HCT116 (cell line): ENCODE results near the gene MIEF1. TPM values are rescaled to one million over a fixed set of nuclear protein-coding genes. Genes with fewer than 3 reads are reported as not detected.

Experiments
- ATAC-seq: fragments of 200-7000 bp; cut with Tn5 transposase; 2 replicates; pipeline ENCODE4 v1.9.1; 2020; ENCODE audit warnings: mild to moderate bottlenecking, moderate library complexity
- BruUV-seq: library from RNA; stranded (reverse); fragments of 400-500 nt; replicated peaks from 2 replicates; lab custom pipeline; 2021; lab: Mats Ljungman, UMichigan
- CTCF ChIA-PET: fragments of 300-600 bp; sonication (Branson Sonifier 250); formaldehyde crosslinking; loops from one replicate; lab custom pipeline; 2021; ENCODE audit warnings: antibody characterized with exemption; lab: Charles Lee
- POLR2A ChIA-PET: fragments of 300-600, 350-600 bp; sonication (Branson Sonifier 250); formaldehyde crosslinking; loops from one replicate; lab custom pipeline; 2021; ENCODE audit warnings: antibody characterized with exemption; lab: Charles Lee
- RAD21 ChIA-PET, 2 experiments: fragments of 300-600 bp; sonication (Branson Sonifier 250); formaldehyde crosslinking; loops; one replicate each; lab custom pipeline; 2023; ENCODE audit warnings: low total read pairs in 2 of 2; ENCODE audit not compliant: uncharacterized antibody in 2 of 2, unreplicated experiment in 2 of 2, low non-redundant PET in 1 of 2; lab: Charles Lee
- DNase-seq: peaks from one replicate; pipeline ENCODE4 v3.0.0-alpha.2; 2010; ENCODE audit warnings: low read depth, low spot score
- H2AFZ ChIP-seq: fragments of 200-600 bp; shearing (Covaris generic), sonication (generic); 2 replicates; pipeline ENCODE4 v1.6.1; 2017; ENCODE audit warnings: low read depth, mixed run types, mixed read lengths, antibody characterized with exemption, low read length; ENCODE audit not compliant: poor library complexity, severe bottlenecking
- H3K27ac ChIP-seq: 2 replicates; pipeline ENCODE4 v1.5.1; 2012; ENCODE audit warnings: low read depth, low read length
- H3K27me3 ChIP-seq: fragments of 200-600 bp; sonication (generic); 2 replicates; pipeline ENCODE4 v1.6.1; 2016; ENCODE audit warnings: mixed run types, low read length, mixed read lengths; ENCODE audit not compliant: insufficient read depth
- H3K36me3 ChIP-seq, 2 experiments: fragments of 200-500 bp in 1 of 2; fragments of 200-600 bp in 1 of 2; sonication (Bioruptor generic) in 1 of 2; sonication (generic) in 1 of 2; 2 replicates each; pipeline versions ENCODE4 v1.5.1 to v1.6.1; 2014 to 2016; ENCODE audit warnings: low read length in 2 of 2, inconsistent platforms in 1 of 2, mixed read lengths in 1 of 2, mixed run types in 1 of 2; ENCODE audit not compliant: insufficient read depth in 2 of 2, control insufficient read depth in 1 of 2
- H3K4me1 ChIP-seq, 2 experiments: fragments of 200-600 bp in 1 of 2; sonication (generic) in 1 of 2; 2 replicates each; pipeline versions ENCODE4 v1.5.1 to v1.6.1; 2012 to 2017; ENCODE audit warnings: low read length in 2 of 2, inconsistent platforms in 1 of 2, mild to moderate bottlenecking in 1 of 2, mixed read lengths in 1 of 2, mixed run types in 1 of 2, moderate library complexity in 1 of 2; ENCODE audit not compliant: insufficient read depth in 2 of 2, control insufficient read depth in 1 of 2
- H3K4me2 ChIP-seq: fragments of 200-600 bp; sonication (generic); 2 replicates; pipeline ENCODE4 v1.6.1; 2017; ENCODE audit warnings: mixed run types, low read length, mixed read lengths
- H3K4me3 ChIP-seq, 2 experiments: fragments of 200-600 bp in 1 of 2; sonication (generic) in 1 of 2; replicated peaks in 1 of 2; 2 replicates each; pipeline ENCODE4 v1.5.1; 2011 to 2016; ENCODE audit warnings: low read length in 2 of 2, control low read depth in 1 of 2, low read depth in 1 of 2, mild to moderate bottlenecking in 1 of 2, mixed read lengths in 1 of 2, mixed run types in 1 of 2
- H3K79me2 ChIP-seq: fragments of 200-600 bp; sonication (generic); 2 replicates; pipeline ENCODE4 v1.6.1; 2017; ENCODE audit warnings: mild to moderate bottlenecking, mixed run types, low read length, moderate library complexity, mixed read lengths; ENCODE audit not compliant: insufficient read depth
- H3K9ac ChIP-seq: fragments of 200-600 bp; sonication (generic); 2 replicates; pipeline ENCODE4 v1.6.1; 2016; ENCODE audit warnings: low read length, mixed read lengths
- H3K9me2 ChIP-seq: fragments of 200-600 bp; sonication (generic), shearing (Covaris generic); 2 replicates; pipeline ENCODE4 v1.6.1; 2017; ENCODE audit warnings: mixed run types, mild to moderate bottlenecking, moderate library complexity; ENCODE audit not compliant: insufficient read depth
- H3K9me3 ChIP-seq, 2 experiments: fragments of 200-500 bp in 1 of 2; fragments of 200-600 bp in 1 of 2; sonication (Bioruptor generic) in 1 of 2; sonication (generic) in 1 of 2; 2 replicates each; pipeline ENCODE4 v1.6.1; 2014 to 2017; ENCODE audit warnings: low read length in 2 of 2, mixed read lengths in 2 of 2, inconsistent platforms in 1 of 2, low read depth in 1 of 2, mild to moderate bottlenecking in 1 of 2, mixed run types in 1 of 2, moderate library complexity in 1 of 2; ENCODE audit not compliant: control insufficient read depth in 1 of 2, insufficient read depth in 1 of 2
- H4K20me1 ChIP-seq: fragments of 200-600 bp; sonication (generic), shearing (Covaris generic); 2 replicates; pipeline ENCODE4 v1.6.1; 2017; ENCODE audit warnings: mixed run types, mild to moderate bottlenecking, moderate library complexity; ENCODE audit not compliant: insufficient read depth
- CBX3 ChIP-seq: IDR thresholded peaks from 2 replicates; pipeline ENCODE4 v1.6.1; 2012; ENCODE audit warnings: low read depth
- ELF1 ChIP-seq: IDR thresholded peaks from 2 replicates; pipeline ENCODE4 v1.6.1; 2012; ENCODE audit warnings: low read depth, borderline replicate concordance
- EZH2 ChIP-seq: fragments of 200-600 bp; sonication (generic); IDR thresholded peaks from 2 replicates; pipeline ENCODE4 v1.6.1; 2017; ENCODE audit warnings: antibody characterized with exemption, mixed run types
- JUND ChIP-seq: IDR thresholded peaks from 2 replicates; pipeline ENCODE4 v1.6.1; 2012
- RAD21 ChIP-seq: IDR thresholded peaks from 2 replicates; pipeline ENCODE4 v1.6.1; 2012; ENCODE audit warnings: low read depth, mild to moderate bottlenecking
- ZFX ChIP-seq: fragments of 450-650 bp; IDR thresholded peaks from 2 replicates; pipeline ENCODE4 v1.6.1; 2017
- ZNF274 ChIP-seq: fragments of 200-500 bp; sonication (Bioruptor generic); IDR thresholded peaks from 2 replicates; pipeline ENCODE4 v1.6.1; 2014; ENCODE audit warnings: mild to moderate bottlenecking, low read depth, low read length, inconsistent platforms
- intact Hi-C: fragments of 100-400 bp; cut with micrococcal nuclease; formaldehyde crosslinking; loops from 2 replicates; pipeline ENCODE4 v1.10.0; 2022
- total RNA-seq: library from RNA; stranded (reverse); gene quantifications from one replicate; pipeline ENCODE4 v1.2.1, GENCODE V29; 2021; ENCODE audit not compliant: unreplicated experiment
- TF ChIP-seq, protein P1 (sequence below): IDR thresholded peaks from 2 replicates; pipeline ENCODE4 v1.6.1; 2012; ENCODE audit warnings: low read depth
- TF ChIP-seq, protein P2 (sequence below), 3 experiments: fragments of 200-600 bp in 1 of 3; sonication (generic) in 1 of 3; IDR thresholded peaks in 2 of 3; conservative IDR thresholded peaks in 1 of 3; 2 replicates each; pipeline ENCODE4 v1.5.1; 2012 to 2017; ENCODE audit warnings: low read depth in 2 of 3, low read length in 2 of 3, antibody characterized with exemption in 1 of 3, borderline replicate concordance in 1 of 3, control low read depth in 1 of 3, mild to moderate bottlenecking in 1 of 3, mixed read lengths in 1 of 3, mixed run types in 1 of 3, moderate library complexity in 1 of 3; ENCODE audit not compliant: insufficient read depth in 1 of 3
- TF ChIP-seq, protein P3 (sequence below): IDR thresholded peaks from 2 replicates; pipeline ENCODE4 v1.6.1; 2012

Gene MIEF1
- total RNA-seq, 1 experiment from 2014 or later, result 42.8 TPM

DNA sequence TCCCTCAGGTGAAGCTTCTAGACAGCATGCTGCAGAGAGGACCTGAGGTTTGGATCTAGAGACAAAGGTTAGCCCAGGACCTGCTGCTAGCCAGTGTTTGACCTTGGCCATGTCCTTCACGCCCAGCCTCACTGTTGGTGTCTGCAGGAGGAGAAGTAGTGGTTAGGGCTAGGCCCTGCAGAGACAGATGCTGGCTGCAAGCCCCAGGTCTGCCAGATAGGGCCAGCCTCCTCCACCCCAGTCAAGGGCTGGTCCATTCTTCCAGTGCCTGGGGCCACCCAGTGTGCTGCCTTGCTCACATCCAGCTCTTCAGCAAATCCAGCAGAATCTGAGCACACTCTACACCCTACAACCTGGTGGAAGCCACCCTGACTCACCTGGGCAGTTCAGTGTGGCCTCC is 21.5 kb upstream of the MIEF1 start:
- H3K79me2 ChIP-seq, result no peaks in the 10 kb centered on the region
- H2AFZ ChIP-seq, result no peak overlapping the region
- H3K27me3 ChIP-seq, result no peaks in the 10 kb centered on the region
- no peak overlapping the region for H3K4me3 ChIP-seq
- RAD21 ChIA-PET, result interaction anchor here in 1 of 2 experiments (0.6 kb wide), 1 partner anchor 629 kb away, joined by 3 read pairs; no protein-coding TSS in a partner anchor
- no peaks in the 10 kb centered on the region for H3K9me2 ChIP-seq
- no peak for DNase-seq
- intact Hi-C loops, result no loop called here
- no peaks in the 10 kb centered on the region for H4K20me1 ChIP-seq
- H3K9me3 ChIP-seq, result no peaks in the 10 kb centered on the region
- TF ChIP-seq, protein P1, sequence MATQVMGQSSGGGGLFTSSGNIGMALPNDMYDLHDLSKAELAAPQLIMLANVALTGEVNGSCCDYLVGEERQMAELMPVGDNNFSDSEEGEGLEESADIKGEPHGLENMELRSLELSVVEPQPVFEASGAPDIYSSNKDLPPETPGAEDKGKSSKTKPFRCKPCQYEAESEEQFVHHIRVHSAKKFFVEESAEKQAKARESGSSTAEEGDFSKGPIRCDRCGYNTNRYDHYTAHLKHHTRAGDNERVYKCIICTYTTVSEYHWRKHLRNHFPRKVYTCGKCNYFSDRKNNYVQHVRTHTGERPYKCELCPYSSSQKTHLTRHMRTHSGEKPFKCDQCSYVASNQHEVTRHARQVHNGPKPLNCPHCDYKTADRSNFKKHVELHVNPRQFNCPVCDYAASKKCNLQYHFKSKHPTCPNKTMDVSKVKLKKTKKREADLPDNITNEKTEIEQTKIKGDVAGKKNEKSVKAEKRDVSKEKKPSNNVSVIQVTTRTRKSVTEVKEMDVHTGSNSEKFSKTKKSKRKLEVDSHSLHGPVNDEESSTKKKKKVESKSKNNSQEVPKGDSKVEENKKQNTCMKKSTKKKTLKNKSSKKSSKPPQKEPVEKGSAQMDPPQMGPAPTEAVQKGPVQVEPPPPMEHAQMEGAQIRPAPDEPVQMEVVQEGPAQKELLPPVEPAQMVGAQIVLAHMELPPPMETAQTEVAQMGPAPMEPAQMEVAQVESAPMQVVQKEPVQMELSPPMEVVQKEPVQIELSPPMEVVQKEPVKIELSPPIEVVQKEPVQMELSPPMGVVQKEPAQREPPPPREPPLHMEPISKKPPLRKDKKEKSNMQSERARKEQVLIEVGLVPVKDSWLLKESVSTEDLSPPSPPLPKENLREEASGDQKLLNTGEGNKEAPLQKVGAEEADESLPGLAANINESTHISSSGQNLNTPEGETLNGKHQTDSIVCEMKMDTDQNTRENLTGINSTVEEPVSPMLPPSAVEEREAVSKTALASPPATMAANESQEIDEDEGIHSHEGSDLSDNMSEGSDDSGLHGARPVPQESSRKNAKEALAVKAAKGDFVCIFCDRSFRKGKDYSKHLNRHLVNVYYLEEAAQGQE, result no peak
- TF ChIP-seq ZNF274 (no peak), JUND (no peak), EZH2 (no peak), ELF1 (no peak), RAD21 (no peak), ZFX (no peak), CBX3 (no peak)
- TF ChIP-seq, protein P2, sequence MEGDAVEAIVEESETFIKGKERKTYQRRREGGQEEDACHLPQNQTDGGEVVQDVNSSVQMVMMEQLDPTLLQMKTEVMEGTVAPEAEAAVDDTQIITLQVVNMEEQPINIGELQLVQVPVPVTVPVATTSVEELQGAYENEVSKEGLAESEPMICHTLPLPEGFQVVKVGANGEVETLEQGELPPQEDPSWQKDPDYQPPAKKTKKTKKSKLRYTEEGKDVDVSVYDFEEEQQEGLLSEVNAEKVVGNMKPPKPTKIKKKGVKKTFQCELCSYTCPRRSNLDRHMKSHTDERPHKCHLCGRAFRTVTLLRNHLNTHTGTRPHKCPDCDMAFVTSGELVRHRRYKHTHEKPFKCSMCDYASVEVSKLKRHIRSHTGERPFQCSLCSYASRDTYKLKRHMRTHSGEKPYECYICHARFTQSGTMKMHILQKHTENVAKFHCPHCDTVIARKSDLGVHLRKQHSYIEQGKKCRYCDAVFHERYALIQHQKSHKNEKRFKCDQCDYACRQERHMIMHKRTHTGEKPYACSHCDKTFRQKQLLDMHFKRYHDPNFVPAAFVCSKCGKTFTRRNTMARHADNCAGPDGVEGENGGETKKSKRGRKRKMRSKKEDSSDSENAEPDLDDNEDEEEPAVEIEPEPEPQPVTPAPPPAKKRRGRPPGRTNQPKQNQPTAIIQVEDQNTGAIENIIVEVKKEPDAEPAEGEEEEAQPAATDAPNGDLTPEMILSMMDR (IDR thresholded peaks at IDR 0.05 in 2 of 3, conservative IDR thresholded peaks at IDR 0.05 in 1 of 3; ENCODE audit: borderline replicate concordance in 1 of 3, insufficient read depth in 1 of 3, low read depth in 2 of 3, low read length in 2 of 3), result no peak
- TF ChIP-seq, protein P3, sequence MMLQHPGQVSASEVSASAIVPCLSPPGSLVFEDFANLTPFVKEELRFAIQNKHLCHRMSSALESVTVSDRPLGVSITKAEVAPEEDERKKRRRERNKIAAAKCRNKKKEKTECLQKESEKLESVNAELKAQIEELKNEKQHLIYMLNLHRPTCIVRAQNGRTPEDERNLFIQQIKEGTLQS, result no peak
- H3K27ac ChIP-seq, result no peak overlapping the region
- no peaks in the 10 kb centered on the region for H3K36me3 ChIP-seq
- H3K4me2 ChIP-seq, result no peak overlapping the region
- no peak overlapping the region for H3K9ac ChIP-seq
- POLR2A ChIA-PET, result no interaction called here
- no peak for ATAC-seq
- CTCF ChIA-PET, result no interaction called here
- no peaks in the 10 kb centered on the region for H3K4me1 ChIP-seq
- no TSS peak for BruUV-seq
